CD14-positive monocyte (primary cell): Measurements from ENCODE around the gene RABAC1. TPM values are rescaled to one million over a fixed set of nuclear protein-coding genes. Genes with fewer than 3 reads are reported as not detected.
A peak's percentile ranks its signal among the peaks of the same experiment; 100 is the strongest.

Experiments used
- DNase-seq, 3 donors: peaks; one replicate each; pipeline ENCODE4 v3.0.0-alpha.2; 2011 to 2022
- H2AFZ ChIP-seq: 2 replicates; pipeline ENCODE4 v1.6.0; 2012; ENCODE audit warnings: mild to moderate bottlenecking, low read depth, low read length, inconsistent platforms; ENCODE audit not compliant: insufficient read depth, poor library complexity, severe bottlenecking
- H3K27ac ChIP-seq, 2 donors: 1 replicate in 1 of 2; 2 replicates in 1 of 2; pipeline ENCODE4 v1.5.1; 2012 to 2013; ENCODE audit warnings: low read length in 2 of 2, control low read depth in 1 of 2, inconsistent platforms in 1 of 2, low read depth in 1 of 2, mild to moderate bottlenecking in 1 of 2
- H3K27me3 ChIP-seq, 2 donors: one replicate each; pipeline versions ENCODE4 v1.6.0 to v1.6.1; 2011 to 2013; ENCODE audit warnings: low read length in 2 of 2; ENCODE audit not compliant: control insufficient read depth in 2 of 2, insufficient read depth in 2 of 2
- H3K36me3 ChIP-seq, 2 donors: replicated peaks in 1 of 2; 1 replicate in 1 of 2; 2 replicates in 1 of 2; pipeline versions ENCODE4 v1.5.1 to v1.6.1; 2012 to 2013; ENCODE audit warnings: low read length in 2 of 2, control low read depth in 1 of 2, inconsistent platforms in 1 of 2, mild to moderate bottlenecking in 1 of 2; ENCODE audit not compliant: insufficient read depth in 2 of 2, control insufficient read depth in 1 of 2
- H3K4me1 ChIP-seq, 2 donors: 1 replicate in 1 of 2; 2 replicates in 1 of 2; pipeline versions ENCODE4 v1.5.1 to v1.6.1; 2012 to 2013; ENCODE audit warnings: low read length in 2 of 2, control low read depth in 1 of 2, inconsistent platforms in 1 of 2, mild to moderate bottlenecking in 1 of 2, moderate library complexity in 1 of 2; ENCODE audit not compliant: insufficient read depth in 2 of 2, control insufficient read depth in 1 of 2
- H3K4me2 ChIP-seq: replicated peaks from 2 replicates; pipeline ENCODE3; 2012; ENCODE audit warnings: low read length, moderate library complexity, mild to moderate bottlenecking; ENCODE audit not compliant: poor library complexity, severe bottlenecking; ENCODE audit errors: extremely low read depth
- H3K4me3 ChIP-seq, 3 experiments: fragments of 200-600 bp in 1 of 3; sonication (generic) in 1 of 3; replicated peaks in 1 of 3; 1 replicate in 2 of 3; 2 replicates in 1 of 3; pipeline ENCODE4 v1.5.1; 2011 to 2013; ENCODE audit warnings: low read length in 3 of 3, mild to moderate bottlenecking in 3 of 3, control low read depth in 2 of 3, low read depth in 2 of 3, inconsistent platforms in 1 of 3, moderate library complexity in 1 of 3
- H3K79me2 ChIP-seq: 2 replicates; pipeline ENCODE4 v1.6.0; 2012; ENCODE audit warnings: mild to moderate bottlenecking, control low read depth, inconsistent platforms, low read length, moderate library complexity; ENCODE audit not compliant: insufficient read depth
- H3K9ac ChIP-seq: 2 replicates; pipeline ENCODE4 v1.6.0; 2017; ENCODE audit warnings: low read length, mild to moderate bottlenecking; ENCODE audit not compliant: insufficient read depth, poor library complexity, severe bottlenecking
- H3K9me3 ChIP-seq, 2 donors: replicated peaks in 1 of 2; 1 replicate in 1 of 2; 2 replicates in 1 of 2; pipeline versions ENCODE4 v1.5.1 to v1.6.1; 2012 to 2013; ENCODE audit warnings: low read length in 2 of 2, control low read depth in 1 of 2; ENCODE audit not compliant: control insufficient read depth in 1 of 2, insufficient read depth in 1 of 2
- H4K20me1 ChIP-seq: 2 replicates; pipeline ENCODE4 v1.6.0; 2012; ENCODE audit warnings: mild to moderate bottlenecking, low read length, control low read depth, moderate library complexity; ENCODE audit not compliant: insufficient read depth
- H3K27ac Mint-ChIP-seq, 7 donors: one replicate each; pipeline ENCODE4 v1.8.0; 2020; ENCODE audit warnings: mild to moderate bottlenecking in 7 of 7, mixed read lengths in 7 of 7, moderate library complexity in 6 of 7, inconsistent platforms in 2 of 7
- H3K27me3 Mint-ChIP-seq, 3 donors: one replicate each; pipeline ENCODE4 v1.8.0; 2021 to 2022; ENCODE audit warnings: low read depth in 3 of 3, mild to moderate bottlenecking in 3 of 3, mixed read lengths in 3 of 3, moderate library complexity in 3 of 3, inconsistent platforms in 1 of 3
- H3K36me3 Mint-ChIP-seq, 2 donors: one replicate each; pipeline ENCODE4 v1.8.0; 2020; ENCODE audit warnings: mixed read lengths in 2 of 2, inconsistent platforms in 1 of 2, mild to moderate bottlenecking in 1 of 2
- H3K4me1 Mint-ChIP-seq: one replicate; pipeline ENCODE4 v1.8.0; 2020; ENCODE audit warnings: mild to moderate bottlenecking, mixed read lengths
- H3K4me3 Mint-ChIP-seq, 2 donors: one replicate each; pipeline ENCODE4 v1.8.0; 2020; ENCODE audit warnings: mild to moderate bottlenecking in 2 of 2, mixed read lengths in 2 of 2, moderate library complexity in 1 of 2
- H3K9me3 Mint-ChIP-seq, 7 donors: one replicate each; pipeline ENCODE4 v1.8.0; 2020 to 2022; ENCODE audit warnings: mixed read lengths in 7 of 7, mild to moderate bottlenecking in 6 of 7, moderate library complexity in 6 of 7, inconsistent platforms in 2 of 7
- CTCF ChIP-seq: fragments of 200-600 bp; IDR thresholded peaks from one replicate; pipeline ENCODE4 v1.8.0; 2022; ENCODE audit warnings: antibody characterized with exemption, mild to moderate bottlenecking
- WGBS: methylation state at CpG from one replicate; pipeline ENCODE4 v1.1.5; 2013; ENCODE audit warnings: missing lambda C conversion rate; ENCODE audit not compliant: insufficient coverage; 5-methylcytosine and 5-hydroxymethylcytosine counted together
- intact Hi-C, 2 donors: fragments of 100-400 bp; cut with micrococcal nuclease; formaldehyde crosslinking; loops; one replicate each; pipeline versions ENCODE4 v1.15.0 to v1.15.1; 2023
- polyA plus RNA-seq, 3 donors: library from polyadenylated mRNA; depleted of rRNA in 1 of 3; unstranded in 2 of 3; stranded (reverse) in 1 of 3; fragments of 300-500 nt in 2 of 3; fragments of >200 nt in 1 of 3; fragmentation: Illumina TruSeq in 2 of 3; gene quantifications; 1 replicate in 2 of 3; 2 replicates in 1 of 3; pipeline ENCODE4 v1.2.3, GENCODE V29; 2012 to 2021

RABAC1 gene
- polyA plus RNA-seq, 3 donors = 126 to 234 (median 202) TPM

DNA sequence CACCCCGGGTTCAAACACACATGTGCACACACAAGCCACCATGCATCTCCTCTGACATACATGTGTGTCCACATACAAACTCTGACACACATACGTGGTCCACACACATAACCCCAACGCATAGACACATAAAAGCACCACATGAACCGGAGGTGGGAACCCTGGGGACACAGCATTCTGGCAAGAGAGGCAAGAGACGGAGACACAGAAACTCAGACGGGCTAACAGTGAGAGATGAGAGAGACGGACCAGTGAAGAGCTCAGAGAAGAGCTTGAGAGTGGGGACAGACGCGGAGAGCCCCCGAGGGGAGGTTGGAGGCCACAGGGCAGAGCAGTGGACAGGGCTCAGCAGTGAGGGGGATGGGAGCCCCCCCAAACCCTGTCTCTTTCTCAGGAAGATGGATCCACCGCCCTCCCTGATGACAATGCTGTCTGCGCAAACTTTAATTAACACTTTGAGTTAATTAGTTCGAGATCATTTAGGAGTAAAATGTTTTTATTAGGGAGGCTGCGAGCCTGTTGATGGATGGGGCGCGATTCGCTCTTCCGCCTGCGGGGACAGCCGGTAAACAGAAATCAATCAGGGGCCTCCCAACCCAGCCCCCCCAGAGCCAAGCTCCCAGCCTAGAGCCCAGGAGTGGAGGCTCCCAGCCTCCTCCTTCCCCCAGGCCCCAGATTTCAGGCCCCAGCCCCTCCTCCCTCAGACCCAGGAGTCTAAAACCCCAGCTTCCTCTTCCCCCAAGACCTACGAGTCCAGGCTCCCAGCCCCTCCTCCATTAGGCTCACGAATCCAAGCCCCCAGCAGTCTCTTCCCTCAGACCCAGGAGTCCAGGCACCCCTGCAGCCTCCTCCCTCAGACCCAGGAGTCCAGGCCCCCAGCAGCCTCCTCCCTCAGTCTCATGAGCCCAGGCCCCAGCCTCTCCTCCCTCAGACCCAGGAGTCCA lies 21.3 kb downstream of the RABAC1 start:
- intact Hi-C loops = no loop called here
- H3K27ac Mint-ChIP-seq = no peak overlapping the region
- H3K4me2 ChIP-seq = no peak overlapping the region
- no peaks in the 10 kb centered on the region for H3K36me3 ChIP-seq
- peaks cover 0 to 4% of the 10 kb centered on the region in 2 donors for H3K9me3 ChIP-seq
- H3K9me3 Mint-ChIP-seq = peaks cover 0 to 11% (median 6%) of the 10 kb centered on the region in 7 donors
- no peak for DNase-seq
- peaks cover 16 to 51% of the 10 kb centered on the region in 2 donors for H3K27me3 ChIP-seq
- no peak for TF ChIP-seq CTCF
- no peak overlapping the region for H3K27ac ChIP-seq
- H3K27me3 Mint-ChIP-seq = peaks cover 51 to 70% (median 60%) of the 10 kb centered on the region in 3 donors
- no peak overlapping the region for H2AFZ ChIP-seq
- H3K4me3 ChIP-seq = no peak overlapping the region
- H3K79me2 ChIP-seq = no peaks in the 10 kb centered on the region
- peaks cover 8 to 14% of the 10 kb centered on the region in 2 donors for H3K4me1 ChIP-seq
- peak overlapping the region in 1 of 2 donors; percentile 26 for H3K4me3 Mint-ChIP-seq
- no peaks in the 10 kb centered on the region for H4K20me1 ChIP-seq
- H3K4me1 Mint-ChIP-seq = peaks cover 14% of the 10 kb centered on the region
- 58% methylated on average over 18 of the region's 22 CpGs for WGBS
- no peak overlapping the region for H3K9ac ChIP-seq
- peaks cover 3 to 8% of the 10 kb centered on the region in 2 donors for H3K36me3 Mint-ChIP-seq

DNA sequence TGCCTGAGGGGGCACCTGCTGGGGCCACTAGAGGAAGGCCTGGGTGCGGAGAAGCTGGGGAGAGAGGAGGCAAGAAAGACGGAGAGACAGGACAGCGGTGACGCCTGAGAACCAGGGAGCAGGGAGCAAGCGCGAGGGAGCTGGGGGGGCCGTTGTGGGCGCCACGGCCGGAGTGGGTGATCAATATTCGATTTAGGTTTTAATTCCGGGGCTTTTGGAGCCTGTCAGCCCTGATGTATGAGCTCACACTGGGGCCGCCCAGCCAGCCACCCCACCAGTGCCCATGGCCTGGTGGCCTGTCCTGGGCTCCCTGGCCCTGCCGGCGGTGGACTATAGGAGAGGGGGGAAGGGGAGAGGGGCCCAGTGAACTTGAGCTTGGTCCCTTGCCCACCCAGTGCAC lies 22.2 kb downstream of the RABAC1 start:
- WGBS = 92% methylated on average over 14 of the region's 15 CpGs
- H4K20me1 ChIP-seq = no peaks in the 10 kb centered on the region
- no peak overlapping the region for H3K27ac Mint-ChIP-seq
- H3K9ac ChIP-seq = no peak overlapping the region
- no peak overlapping the region for H2AFZ ChIP-seq
- intact Hi-C loops = no loop called here
- no peak for TF ChIP-seq CTCF
- H3K4me2 ChIP-seq = no peak overlapping the region
- DNase-seq = no peak
- peaks cover 0 to 4% of the 10 kb centered on the region in 2 donors for H3K9me3 ChIP-seq
- no peaks in the 10 kb centered on the region for H3K79me2 ChIP-seq
- peaks cover 3 to 8% of the 10 kb centered on the region in 2 donors for H3K36me3 Mint-ChIP-seq
- H3K4me3 ChIP-seq = no peak overlapping the region
- H3K27me3 Mint-ChIP-seq = peaks cover 51 to 70% (median 52%) of the 10 kb centered on the region in 3 donors
- H3K9me3 Mint-ChIP-seq = peaks cover 0 to 11% (median 6%) of the 10 kb centered on the region in 7 donors
- H3K4me1 ChIP-seq = peaks cover 8 to 14% of the 10 kb centered on the region in 2 donors
- peaks cover 14% of the 10 kb centered on the region for H3K4me1 Mint-ChIP-seq
- peak overlapping the region in 1 of 2 donors; percentile 62 for H3K4me3 Mint-ChIP-seq
- peaks cover 16 to 53% of the 10 kb centered on the region in 2 donors for H3K27me3 ChIP-seq
- H3K27ac ChIP-seq = no peak overlapping the region
- no peaks in the 10 kb centered on the region for H3K36me3 ChIP-seq
